IMR-90 (cell line): Measurements from ENCODE around the gene MEN1. TPM values are rescaled to one million over a fixed set of nuclear protein-coding genes. Genes with fewer than 3 reads are reported as not detected.

Experiments used
- ATAC-seq: fragments of 200-7000 bp; cut with Tn5 transposase; 2 replicates; pipeline ENCODE4 v1.9.1; 2020; ENCODE audit warnings: low read depth, mild to moderate bottlenecking, moderate library complexity
- BruUV-seq: library from RNA; stranded (reverse); fragments of 400-500 nt; replicated peaks from 2 replicates; lab custom pipeline; 2021; lab: Mats Ljungman, UMichigan
- CTCF ChIA-PET: fragments of 300-600 bp; formaldehyde crosslinking; extraction: SDS; loops from one replicate; lab custom pipeline; 2021; ENCODE audit warnings: antibody characterized with exemption; lab: Yijun Ruan, JAX
- POLR2A ChIA-PET: fragments of 300-600 bp; sonication (Branson Sonifier 250); formaldehyde crosslinking; loops from one replicate; lab custom pipeline; 2022; ENCODE audit warnings: antibody characterized with exemption; ENCODE audit not compliant: unreplicated experiment; lab: Charles Lee
- DNase-seq: peaks from one replicate; pipeline ENCODE4 v3.0.0; 2013
- H2AFZ ChIP-seq: replicated peaks from 2 replicates; pipeline ENCODE3; 2013; ENCODE audit warnings: low read length, mild to moderate bottlenecking; ENCODE audit not compliant: poor library complexity
- H2AK5ac ChIP-seq: 2 replicates; pipeline ENCODE4 v1.6.1; 2013; ENCODE audit warnings: low read depth, low read length, inconsistent platforms
- H2AK9ac ChIP-seq: replicated peaks from 2 replicates; pipeline ENCODE3; 2013; ENCODE audit warnings: mild to moderate bottlenecking, low read depth, low read length, moderate library complexity; ENCODE audit not compliant: poor library complexity
- H2BK120ac ChIP-seq: 2 replicates; pipeline ENCODE4 v1.6.1; 2013; ENCODE audit warnings: low read depth, low read length, inconsistent platforms
- H2BK15ac ChIP-seq: 3 replicates; pipeline ENCODE4 v1.6.1; 2013; ENCODE audit warnings: low read depth, low read length, inconsistent platforms
- H2BK20ac ChIP-seq: 2 replicates; pipeline ENCODE4 v1.6.1; 2013; ENCODE audit warnings: low read depth, mild to moderate bottlenecking, inconsistent platforms, low read length, moderate library complexity
- H2BK5ac ChIP-seq: 2 replicates; pipeline ENCODE4 v1.6.1; 2013; ENCODE audit warnings: mild to moderate bottlenecking, low read depth, low read length, inconsistent platforms; ENCODE audit not compliant: poor library complexity, severe bottlenecking
- H3K14ac ChIP-seq: replicated peaks from 2 replicates; pipeline ENCODE4 v1.6.1; 2013; ENCODE audit warnings: low read depth, low read length, inconsistent platforms
- H3K18ac ChIP-seq: 2 replicates; pipeline ENCODE4 v1.6.1; 2013; ENCODE audit warnings: low read depth, low read length, control low read depth
- H3K23ac ChIP-seq: 2 replicates; pipeline ENCODE4 v1.6.1; 2013; ENCODE audit warnings: low read depth, low read length, inconsistent platforms
- H3K27ac ChIP-seq: 2 replicates; pipeline ENCODE4 v1.5.1; 2013; ENCODE audit warnings: mild to moderate bottlenecking, control low read depth, low read length; ENCODE audit not compliant: insufficient read depth
- H3K27me3 ChIP-seq: 2 replicates; pipeline ENCODE4 v1.6.1; 2013; ENCODE audit warnings: low read length; ENCODE audit not compliant: control insufficient read depth, insufficient read depth
- H3K36me3 ChIP-seq: 2 replicates; pipeline ENCODE4 v1.6.1; 2013; ENCODE audit warnings: low read length, mixed read lengths; ENCODE audit not compliant: control insufficient read depth, insufficient read depth
- H3K4ac ChIP-seq: 2 replicates; pipeline ENCODE4 v1.6.1; 2013; ENCODE audit warnings: low read depth, low read length, inconsistent platforms
- H3K4me1 ChIP-seq: 2 replicates; pipeline ENCODE4 v1.6.1; 2013; ENCODE audit warnings: low read length, mixed read lengths; ENCODE audit not compliant: control insufficient read depth, insufficient read depth
- H3K4me2 ChIP-seq: 2 replicates; pipeline ENCODE4 v1.6.1; 2013; ENCODE audit warnings: low read depth, mild to moderate bottlenecking, control low read depth, low read length, moderate library complexity
- H3K4me3 ChIP-seq: 2 replicates; pipeline ENCODE4 v1.5.1; 2013; ENCODE audit warnings: low read depth, mild to moderate bottlenecking, control low read depth, low read length, moderate library complexity; ENCODE audit not compliant: insufficient read depth
- H3K56ac ChIP-seq: 2 replicates; pipeline ENCODE4 v1.6.1; 2013; ENCODE audit warnings: low read length, inconsistent platforms; ENCODE audit not compliant: insufficient read depth; ENCODE audit errors: extremely low read depth
- H3K79me1 ChIP-seq, 2 experiments: 2 replicates each; pipeline ENCODE4 v1.6.1; 2013; ENCODE audit warnings: low read length in 2 of 2, inconsistent platforms in 1 of 2, low read depth in 1 of 2
- H3K9ac ChIP-seq: 2 replicates; pipeline ENCODE4 v1.6.1; 2013; ENCODE audit warnings: low read depth, low read length, control low read depth
- H3K9me1 ChIP-seq: 2 replicates; pipeline ENCODE4 v1.6.1; 2013; ENCODE audit warnings: low read length, inconsistent platforms; ENCODE audit not compliant: insufficient read depth
- H3K9me3 ChIP-seq: 2 replicates; pipeline ENCODE4 v1.6.1; 2013; ENCODE audit warnings: low read length; ENCODE audit not compliant: control insufficient read depth, insufficient read depth
- H4K20me1 ChIP-seq: 2 replicates; pipeline ENCODE4 v1.6.1; 2013; ENCODE audit warnings: low read length, inconsistent platforms; ENCODE audit not compliant: insufficient read depth
- H4K5ac ChIP-seq: 2 replicates; pipeline ENCODE4 v1.6.1; 2013; ENCODE audit warnings: mild to moderate bottlenecking, low read depth, low read length, control low read depth
- H4K8ac ChIP-seq, 2 experiments: 2 replicates each; pipeline ENCODE4 v1.6.1; 2013; ENCODE audit warnings: low read depth in 2 of 2, low read length in 2 of 2, control low read depth in 1 of 2, inconsistent platforms in 1 of 2
- H4K91ac ChIP-seq: 2 replicates; pipeline ENCODE4 v1.6.1; 2013; ENCODE audit warnings: low read depth, low read length, inconsistent platforms; ENCODE audit not compliant: insufficient read depth
- BHLHE40 ChIP-seq: fragments of 150-350 bp; IDR thresholded peaks from 2 replicates; pipeline ENCODE4 v1.6.1; 2016; ENCODE audit warnings: mild to moderate bottlenecking, low read depth, low read length
- CEBPB ChIP-seq: IDR thresholded peaks from 2 replicates; pipeline ENCODE4 v1.6.1; 2012; ENCODE audit warnings: low read depth, low read length, improper control_type of control experiment
- CHD1 ChIP-seq: IDR thresholded peaks from 2 replicates; pipeline ENCODE4 v1.6.1; 2012; ENCODE audit warnings: low read depth, low read length, improper control_type of control experiment
- FOS ChIP-seq: fragments of 150-350 bp; IDR thresholded peaks from 2 replicates; pipeline ENCODE4 v1.6.1; 2016; ENCODE audit warnings: low read depth, low read length
- MAFK ChIP-seq: IDR thresholded peaks from 2 replicates; pipeline ENCODE4 v1.6.1; 2012; ENCODE audit warnings: low read depth, low read length, improper control_type of control experiment
- MAZ ChIP-seq: IDR thresholded peaks from 2 replicates; pipeline ENCODE4 v1.6.1; 2012; ENCODE audit warnings: low read depth, mild to moderate bottlenecking, low read length, improper control_type of control experiment, moderate library complexity, borderline replicate concordance
- MXI1 ChIP-seq: IDR thresholded peaks from 2 replicates; pipeline ENCODE4 v1.6.1; 2012; ENCODE audit warnings: low read depth, mild to moderate bottlenecking, low read length, moderate library complexity, borderline replicate concordance
- NFE2L2 ChIP-seq: fragments of 150-350 bp; IDR thresholded peaks from 2 replicates; pipeline ENCODE4 v1.6.1; 2016; ENCODE audit warnings: low read depth, mild to moderate bottlenecking, low read length
- POLR2A ChIP-seq: IDR thresholded peaks from 2 replicates; pipeline ENCODE4 v1.6.1; 2012; ENCODE audit warnings: mild to moderate bottlenecking, low read depth, low read length
- RAD21 ChIP-seq: IDR thresholded peaks from 2 replicates; pipeline ENCODE4 v1.6.1; 2012; ENCODE audit warnings: low read length, improper control_type of control experiment
- RCOR1 ChIP-seq: IDR thresholded peaks from 2 replicates; pipeline ENCODE4 v1.6.1; 2012; ENCODE audit warnings: mild to moderate bottlenecking, low read length, improper control_type of control experiment; ENCODE audit not compliant: insufficient replicate concordance
- RFX5 ChIP-seq: IDR thresholded peaks from 2 replicates; pipeline ENCODE4 v1.8.0; 2012; ENCODE audit warnings: low read depth, mild to moderate bottlenecking, low read length, moderate library complexity
- SMC3 ChIP-seq: fragments of 150-350 bp; IDR thresholded peaks from 2 replicates; pipeline ENCODE4 v1.6.1; 2016; ENCODE audit warnings: low read depth, mild to moderate bottlenecking, antibody characterized with exemption, low read length, moderate library complexity
- USF2 ChIP-seq: fragments of 150-350 bp; IDR thresholded peaks from 2 replicates; pipeline ENCODE4 v1.6.1; 2017; ENCODE audit warnings: mild to moderate bottlenecking, antibody characterized with exemption, low read length, low read depth
- WGBS, 2 experiments: methylation state at CpG; one replicate each; pipeline versions ENCODE4 v1.1.5 to v1.1.7; 2013; ENCODE audit warnings: missing lambda C conversion rate in 2 of 2; ENCODE audit not compliant: insufficient read length in 1 of 2; ENCODE audit errors: extremely low coverage in 2 of 2; 5-methylcytosine and 5-hydroxymethylcytosine counted together
- dilution Hi-C: fragments of 300-500 bp; cut with HindIII; formaldehyde crosslinking; loops from one replicate; pipeline ENCODE4 v1.14.3; 2018; ENCODE audit warnings: low sequenced_read_pairs; ENCODE audit not compliant: unreplicated experiment
- in situ Hi-C: fragments of 300-500 bp; cut with MboI; formaldehyde crosslinking; loops from 3 replicates; pipeline ENCODE4 v1.14.3; 2019; ENCODE audit warnings: low sequenced_read_pairs, inconsistent platforms, mixed read lengths
- intact Hi-C: fragments of 100-400 bp; cut with micrococcal nuclease; formaldehyde crosslinking; loops from 2 replicates; pipeline ENCODE4 v1.10.0; 2022
- polyA plus RNA-seq, 3 experiments: library from polyadenylated mRNA; depleted of rRNA; stranded (reverse); fragments of >200 nt; gene quantifications; 2 replicates each; pipeline ENCODE4 v1.2.3, GENCODE V29; 2012; ENCODE audit warnings: low replicate concordance in 1 of 3
- total RNA-seq: library from RNA; depleted of rRNA; stranded (reverse); fragments of >200 nt; gene quantifications from 2 replicates; pipeline ENCODE4 v1.2.3, GENCODE V29; 2012
- TF ChIP-seq, protein P1 (sequence below): fragments of 150-350 bp; IDR thresholded peaks from 2 replicates; pipeline ENCODE4 v1.6.1; 2016; ENCODE audit warnings: low read depth, mild to moderate bottlenecking, low read length, moderate library complexity, borderline replicate concordance
- TF ChIP-seq, protein P2 (sequence below): conservative IDR thresholded peaks from 2 replicates; pipeline ENCODE4 v1.5.1; 2012; ENCODE audit warnings: mild to moderate bottlenecking, low read depth, low read length, improper control_type of control experiment

MEN1 gene
- total and polyA plus RNA-seq, 2 of the 4 experiments (the other 2 are of a cell fraction): 8.8 to 35.7 TPM

DNA sequence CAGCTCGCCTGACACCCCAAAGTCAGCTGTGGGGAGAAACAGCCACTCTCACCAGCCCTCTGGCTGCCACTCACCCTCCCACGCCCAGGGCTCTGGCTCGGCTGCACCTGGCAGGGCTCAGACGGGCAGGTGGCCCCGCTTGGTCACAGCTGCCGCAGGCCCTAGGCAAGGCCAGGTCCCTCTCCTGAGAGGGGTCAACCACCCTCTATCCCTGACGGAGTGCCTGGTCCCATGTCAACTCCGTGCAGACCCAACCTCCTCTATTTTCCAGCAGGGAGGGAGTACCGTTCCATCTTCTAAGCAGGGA lies 9.2 kb downstream of the MEN1 start:
- Histone ChIP-seq H4K20me1 (no peaks in the 10 kb centered on the region), H3K27ac (no peak overlapping the region), H4K91ac (no peak overlapping the region), H3K14ac (no peak overlapping the region), H3K4ac (no peak overlapping the region), H2AK5ac (no peak overlapping the region), H3K9me3 (no peaks in the 10 kb centered on the region), H3K18ac (no peak overlapping the region), H3K36me3 (peaks cover 36% of the 10 kb centered on the region), H2BK20ac (no peak overlapping the region), H2BK15ac (no peak overlapping the region), H3K56ac (no peak overlapping the region), H2AK9ac (peak overlapping the region; percentile 76), H2BK120ac (no peak overlapping the region), H3K79me1 (peaks cover 4 to 18% of the 10 kb centered on the region in 2 experiments; a peak in 3 of 4 replicates), H4K8ac (no peak overlapping the region), H3K4me1 (peaks cover 10% of the 10 kb centered on the region), H3K9me1 (peaks cover 7% of the 10 kb centered on the region), H3K4me3 (no peak overlapping the region), H3K4me2 (no peak overlapping the region), H4K5ac (no peak overlapping the region), H3K23ac (no peak overlapping the region), H2AFZ (no peak overlapping the region), H3K9ac (no peak overlapping the region), H2BK5ac (no peak overlapping the region), H3K27me3 (no peaks in the 10 kb centered on the region)
- intact Hi-C loops (no loop called here), dilution Hi-C loops (no loop called here), in situ Hi-C loops (no loop called here)
- ChIA-PET POLR2A (no interaction called here), CTCF (no interaction called here)
- BruUV-seq: no TSS peak
- no peak for ATAC-seq
- no peak for TF ChIP-seq RAD21
- TF ChIP-seq POLR2A: no peak
- no peak for TF ChIP-seq MXI1
- TF ChIP-seq MAZ: no peak
- TF ChIP-seq, protein P1, sequence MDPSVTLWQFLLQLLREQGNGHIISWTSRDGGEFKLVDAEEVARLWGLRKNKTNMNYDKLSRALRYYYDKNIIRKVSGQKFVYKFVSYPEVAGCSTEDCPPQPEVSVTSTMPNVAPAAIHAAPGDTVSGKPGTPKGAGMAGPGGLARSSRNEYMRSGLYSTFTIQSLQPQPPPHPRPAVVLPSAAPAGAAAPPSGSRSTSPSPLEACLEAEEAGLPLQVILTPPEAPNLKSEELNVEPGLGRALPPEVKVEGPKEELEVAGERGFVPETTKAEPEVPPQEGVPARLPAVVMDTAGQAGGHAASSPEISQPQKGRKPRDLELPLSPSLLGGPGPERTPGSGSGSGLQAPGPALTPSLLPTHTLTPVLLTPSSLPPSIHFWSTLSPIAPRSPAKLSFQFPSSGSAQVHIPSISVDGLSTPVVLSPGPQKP: no peak
- no peak for TF ChIP-seq SMC3
- no peak for TF ChIP-seq BHLHE40
- no peak for TF ChIP-seq CEBPB
- TF ChIP-seq RCOR1: no peak
- no peak for TF ChIP-seq RFX5
- no peak for TF ChIP-seq MAFK
- no peak for TF ChIP-seq FOS
- TF ChIP-seq USF2: no peak
- no peak for TF ChIP-seq CHD1
- TF ChIP-seq, protein P2, sequence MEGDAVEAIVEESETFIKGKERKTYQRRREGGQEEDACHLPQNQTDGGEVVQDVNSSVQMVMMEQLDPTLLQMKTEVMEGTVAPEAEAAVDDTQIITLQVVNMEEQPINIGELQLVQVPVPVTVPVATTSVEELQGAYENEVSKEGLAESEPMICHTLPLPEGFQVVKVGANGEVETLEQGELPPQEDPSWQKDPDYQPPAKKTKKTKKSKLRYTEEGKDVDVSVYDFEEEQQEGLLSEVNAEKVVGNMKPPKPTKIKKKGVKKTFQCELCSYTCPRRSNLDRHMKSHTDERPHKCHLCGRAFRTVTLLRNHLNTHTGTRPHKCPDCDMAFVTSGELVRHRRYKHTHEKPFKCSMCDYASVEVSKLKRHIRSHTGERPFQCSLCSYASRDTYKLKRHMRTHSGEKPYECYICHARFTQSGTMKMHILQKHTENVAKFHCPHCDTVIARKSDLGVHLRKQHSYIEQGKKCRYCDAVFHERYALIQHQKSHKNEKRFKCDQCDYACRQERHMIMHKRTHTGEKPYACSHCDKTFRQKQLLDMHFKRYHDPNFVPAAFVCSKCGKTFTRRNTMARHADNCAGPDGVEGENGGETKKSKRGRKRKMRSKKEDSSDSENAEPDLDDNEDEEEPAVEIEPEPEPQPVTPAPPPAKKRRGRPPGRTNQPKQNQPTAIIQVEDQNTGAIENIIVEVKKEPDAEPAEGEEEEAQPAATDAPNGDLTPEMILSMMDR: no peak
- TF ChIP-seq NFE2L2: no peak
- no peak for DNase-seq
- WGBS, 2 experiments: no CpG with 5 or more reads among the region's 9 CpGs
